NCI-H1417 treated with DMSO at 0.1 percent for 48 hours (cell line): ENCODE data around the gene FCRL3.

Experiments used
- DNase-seq: peaks from one replicate; lab custom pipeline; 2025; lab: John Stamatoyannopoulos, UW

FCRL3 gene

DNA sequence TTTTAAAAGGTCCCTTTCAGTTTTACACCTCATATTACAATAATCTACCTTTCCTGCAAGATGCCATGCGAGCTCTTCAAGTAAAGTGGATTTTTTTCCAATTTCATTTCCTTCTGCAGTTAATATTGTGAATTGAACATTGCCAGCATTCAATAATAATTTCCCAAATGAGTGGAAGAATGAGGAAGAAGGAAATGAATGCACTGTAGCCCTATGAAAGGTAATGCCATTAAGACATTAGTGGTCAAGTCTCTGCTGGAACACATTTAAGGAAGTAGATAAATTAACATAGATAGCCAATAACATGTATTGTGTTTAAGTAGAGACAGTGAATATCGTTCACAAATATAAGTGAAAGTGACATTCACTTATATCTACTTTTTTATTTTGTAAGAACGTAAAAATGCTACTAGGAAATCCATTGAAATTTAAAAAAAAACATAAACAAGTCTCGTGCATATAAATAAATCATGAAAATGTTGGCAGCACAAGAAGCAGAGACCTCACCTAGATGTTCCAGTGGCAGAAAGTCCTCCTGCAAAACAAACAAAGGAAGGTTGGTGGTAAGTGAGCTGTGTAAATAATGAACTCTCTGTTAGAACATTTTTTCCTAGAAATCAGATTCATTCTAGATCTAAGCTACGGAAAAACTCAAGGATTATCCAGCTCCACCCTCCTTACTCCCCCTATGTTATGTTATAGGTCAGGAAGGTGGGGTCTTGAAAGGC is 17.7 kb downstream of the FCRL3 start:
- no peak for DNase-seq

DNA sequence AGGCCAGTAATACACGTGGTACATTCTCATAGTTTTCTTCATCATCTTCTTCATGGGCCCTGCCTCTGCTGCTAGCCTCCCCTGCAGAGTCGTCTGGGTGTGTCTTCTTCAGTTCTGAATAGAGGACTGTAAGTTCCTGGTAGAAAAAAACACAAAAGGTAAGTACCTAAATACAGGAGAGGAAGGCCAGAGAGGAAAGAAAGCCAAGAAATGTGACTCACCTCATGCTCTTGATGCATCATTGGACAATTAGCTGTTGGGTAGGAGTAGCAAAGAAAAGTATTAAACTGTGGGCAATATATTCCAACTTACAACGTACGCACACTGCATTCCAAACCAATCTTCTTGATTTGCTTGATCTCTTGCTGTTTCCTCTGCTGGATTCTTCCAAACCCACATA is 21.8 kb downstream of the FCRL3 start:
- no peak for DNase-seq

DNA sequence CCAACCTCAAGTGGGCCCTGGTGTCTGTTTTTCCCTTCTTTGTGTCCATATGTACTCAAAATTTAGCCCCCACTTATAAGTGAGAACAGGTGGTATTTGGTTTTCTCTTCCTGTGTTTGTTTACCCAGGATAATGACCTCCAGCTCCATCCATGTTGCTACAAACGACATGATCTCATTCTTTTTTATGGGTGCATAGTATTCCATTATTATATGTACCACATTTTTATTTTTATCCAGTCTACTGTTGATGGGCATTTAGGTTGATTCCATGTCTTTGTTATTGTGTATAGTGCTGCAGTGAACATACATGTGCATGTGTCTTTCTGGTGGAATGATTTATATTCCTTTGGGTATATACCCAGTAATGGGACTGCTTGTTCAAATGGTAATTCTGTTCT is 27.6 kb downstream of the FCRL3 start:
- no peak for DNase-seq

DNA sequence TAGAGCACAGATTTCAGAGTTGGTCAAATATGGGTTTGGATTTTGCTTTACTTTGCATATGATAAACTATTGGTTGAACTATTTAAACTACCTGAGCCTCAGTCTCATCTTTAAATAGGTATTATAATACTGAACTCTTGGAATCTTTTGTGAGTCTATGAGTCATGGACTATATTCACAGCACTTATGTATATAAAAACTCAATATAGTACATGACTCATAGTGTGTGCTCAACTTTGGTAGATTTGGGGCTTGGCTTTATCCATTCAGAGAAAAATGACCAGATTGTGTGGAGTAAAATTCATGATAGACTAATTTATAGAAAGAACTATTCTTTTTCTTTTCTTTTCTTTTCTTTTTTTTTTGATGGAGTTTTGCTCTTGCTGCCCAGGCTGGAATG is 28.7 kb downstream of the FCRL3 start:
- no peak for DNase-seq

DNA sequence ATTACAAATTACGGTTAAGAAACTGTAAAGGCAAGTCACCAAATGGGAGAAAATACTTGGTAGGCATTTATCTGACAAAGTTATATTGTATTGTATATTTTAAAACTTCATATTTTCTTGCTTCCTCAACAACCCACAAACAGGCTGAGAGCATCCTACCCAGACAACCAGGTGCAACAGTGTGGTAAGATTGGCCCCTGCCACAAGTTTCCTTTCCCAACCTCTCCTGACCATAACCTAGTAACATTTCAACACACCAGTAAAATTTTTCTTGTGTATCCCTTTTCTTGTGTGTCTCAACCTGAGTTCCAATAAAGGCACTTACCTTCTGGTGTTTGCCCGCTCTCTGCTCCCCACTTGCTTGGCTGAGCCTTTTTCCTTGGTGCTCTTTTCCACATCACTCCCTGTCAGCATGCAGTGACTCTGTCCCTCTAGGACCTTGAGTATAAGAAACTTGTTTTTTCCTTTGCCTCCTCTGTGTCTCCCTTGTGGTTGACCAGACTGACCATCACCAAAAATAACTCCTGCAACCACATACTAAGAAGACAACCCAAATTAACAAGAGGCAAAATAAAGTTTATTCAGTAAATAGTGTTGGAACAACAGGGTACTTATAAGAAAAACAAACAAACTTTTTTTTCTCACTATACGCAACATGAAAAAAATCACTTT is 40.9 kb downstream of the FCRL3 start:
- DNase-seq, result no peak

DNA sequence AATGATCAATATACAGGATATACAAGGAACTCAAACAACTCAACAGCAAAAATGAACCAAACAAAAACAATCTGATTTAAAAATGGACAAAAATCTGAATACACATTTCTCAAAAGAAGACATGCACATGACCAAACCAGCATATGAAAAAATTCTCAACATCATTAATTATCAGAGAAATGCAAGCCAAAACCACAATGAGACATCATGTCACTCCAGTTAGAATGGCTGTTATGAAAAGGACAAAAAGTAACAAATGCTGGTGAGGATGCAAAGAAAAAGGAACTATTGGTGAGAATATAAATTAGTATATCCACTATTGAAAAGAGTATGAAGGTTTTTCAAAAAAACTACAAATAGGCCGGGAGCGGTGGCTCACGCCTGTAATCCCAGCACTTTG is 42.0 kb downstream of the FCRL3 start:
- no peak for DNase-seq

DNA sequence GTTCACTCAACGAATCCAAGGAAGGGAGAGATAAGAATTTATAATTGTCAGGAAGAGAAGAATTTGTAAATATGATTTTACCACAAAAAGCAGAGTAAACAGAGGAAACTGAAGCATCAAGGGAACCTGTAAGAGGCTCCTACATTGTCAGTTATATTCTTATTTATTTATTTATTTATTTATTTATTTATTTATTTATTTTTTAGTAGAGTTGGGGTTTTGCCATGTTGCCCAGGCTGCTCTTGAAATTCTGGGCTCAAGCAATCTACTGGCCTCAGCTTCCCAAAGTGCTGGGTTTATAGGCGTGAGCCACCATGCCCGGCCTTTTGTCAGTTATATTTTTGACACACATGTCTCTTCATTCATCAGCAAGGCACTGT is 47.1 kb downstream of the FCRL3 start:
- DNase-seq, result no peak

DNA sequence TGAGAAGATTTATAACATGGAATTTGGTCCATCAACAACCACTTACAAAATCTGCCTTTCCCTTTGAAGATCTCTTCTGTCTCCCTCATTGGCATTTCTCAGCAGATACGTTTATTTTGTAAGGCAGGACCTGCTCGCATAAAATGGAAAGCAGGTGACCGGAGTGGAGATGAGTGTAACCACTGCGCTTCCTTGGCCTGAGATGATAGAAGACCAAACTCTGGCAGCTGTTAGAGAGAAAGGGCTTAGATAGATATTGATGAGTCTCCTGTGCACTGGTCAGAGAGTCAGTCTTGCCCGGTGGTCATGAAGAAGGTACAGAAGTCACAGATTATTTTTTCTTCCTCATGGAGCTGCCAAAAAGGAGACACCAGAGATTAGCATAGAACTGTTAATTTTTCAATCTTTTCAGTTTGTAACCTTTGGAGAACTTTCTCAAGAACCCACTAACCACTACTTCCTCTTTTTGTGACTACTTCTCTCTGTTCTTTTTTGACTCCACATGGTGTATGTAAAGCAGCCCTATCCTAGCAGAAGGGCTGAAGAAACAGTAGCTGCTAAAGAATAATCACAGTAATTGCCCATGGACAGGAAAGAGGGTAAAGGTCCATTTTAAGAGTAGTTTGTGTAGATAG is 47.6 kb downstream of the FCRL3 start:
- no peak for DNase-seq

DNA sequence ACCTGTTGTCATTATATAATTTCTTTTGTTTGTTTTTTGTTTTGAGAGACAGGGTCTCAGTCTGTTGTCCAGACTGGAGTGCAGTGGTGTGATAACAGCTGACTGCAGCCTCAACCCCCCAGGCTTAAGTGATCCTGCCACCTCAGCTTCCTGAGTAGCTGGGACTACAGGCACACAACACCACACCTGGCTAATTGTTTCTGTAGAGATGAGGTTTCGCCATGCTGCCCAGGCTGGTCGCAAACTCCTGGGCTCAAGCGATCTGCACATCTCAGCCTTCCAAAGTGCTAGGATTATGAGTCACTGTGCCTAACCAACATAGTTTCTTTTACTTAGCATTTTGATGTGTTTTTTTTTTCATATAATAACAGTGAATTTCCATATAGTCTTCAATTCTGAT is 52.3 kb downstream of the FCRL3 start:
- no peak for DNase-seq

DNA sequence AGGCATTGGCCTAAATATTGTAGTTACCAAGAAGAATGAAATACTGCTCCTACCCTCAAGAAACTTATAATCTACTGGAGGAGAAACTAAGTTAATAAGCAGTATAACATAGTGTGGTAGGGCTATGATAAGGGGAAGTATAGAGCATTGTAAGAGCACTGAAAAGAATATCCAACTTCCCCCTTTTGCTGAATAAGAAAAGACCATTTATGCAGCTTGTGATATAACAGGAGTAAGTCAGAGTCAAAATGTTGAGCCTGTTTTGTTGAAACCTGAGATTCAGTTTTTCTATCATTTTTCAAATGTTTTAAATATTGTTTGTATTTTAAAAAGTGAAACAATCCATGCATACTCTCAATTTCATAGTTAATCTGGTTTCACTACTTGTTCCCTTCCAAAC is 54.4 kb downstream of the FCRL3 start:
- DNase-seq, result no peak

DNA sequence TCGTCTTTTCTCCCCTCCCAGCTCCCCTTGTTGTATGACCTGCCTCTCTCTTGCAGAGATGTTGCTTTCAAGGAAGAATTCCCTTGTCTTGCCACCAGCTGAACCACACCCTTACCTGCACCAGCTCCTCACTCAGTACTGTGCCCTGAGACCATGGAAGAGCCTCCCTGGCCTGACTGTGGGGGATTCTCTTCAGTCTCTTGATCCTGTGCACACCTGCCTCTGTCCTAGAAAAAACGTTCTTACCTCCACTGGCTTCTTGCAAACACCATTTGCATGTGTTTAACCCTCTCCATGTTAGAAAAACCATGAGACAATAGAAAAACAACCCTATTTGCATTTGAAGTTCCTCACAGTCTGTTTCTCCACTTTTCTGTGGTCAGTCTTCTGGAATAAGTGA is 59.4 kb downstream of the FCRL3 start:
- no peak for DNase-seq

DNA sequence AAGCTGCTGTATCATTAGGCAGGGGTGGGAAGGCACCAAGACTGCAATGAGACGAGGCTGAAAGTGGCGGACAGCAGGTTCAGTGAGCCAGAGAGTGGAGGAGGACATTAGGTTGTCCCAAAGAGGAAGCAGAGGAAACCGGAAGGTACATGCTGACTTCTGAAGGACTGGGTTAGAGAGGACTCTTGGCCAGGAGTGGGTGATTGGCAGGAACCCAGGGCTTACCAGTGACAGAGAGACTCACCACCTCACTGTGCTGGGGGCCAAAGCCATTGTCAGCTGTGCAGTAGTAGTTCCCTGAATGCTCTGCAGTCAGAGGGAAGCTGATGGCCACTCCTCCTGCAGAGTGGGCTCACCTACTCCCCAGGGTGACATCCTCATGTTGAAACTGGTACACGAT is 60.8 kb downstream of the FCRL3 start:
- no peak for DNase-seq

DNA sequence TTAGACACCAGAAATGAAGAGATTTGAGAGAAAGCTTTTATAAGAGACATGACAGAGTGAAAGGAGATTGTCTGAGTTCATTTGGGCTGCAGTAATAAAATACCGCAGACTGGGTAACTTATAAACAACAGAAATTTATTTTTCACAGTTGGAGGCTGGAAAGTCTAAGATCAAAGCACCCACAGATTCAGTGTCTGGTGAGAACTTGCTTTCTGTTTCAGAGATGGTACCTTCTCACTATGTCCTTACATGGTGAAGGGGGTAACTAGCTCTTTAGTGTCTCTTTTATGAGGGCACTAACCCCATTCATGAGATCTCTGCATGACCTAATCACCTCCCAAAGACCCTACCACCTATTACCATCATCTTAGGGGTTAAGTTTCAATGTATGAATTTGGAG is 71.8 kb downstream of the FCRL3 start:
- DNase-seq, result no peak
